HG03575 (cell line): ENCODE results near the gene EGLN2.
"Not testable (repeated sequence)": the region's sequence is repeated elsewhere in the genome, so short reads cannot be mapped to it uniquely, and the experiment has no call there.

Experiments
- ATAC-seq: cut with Tn5 transposase; IDR thresholded peaks from one replicate; pipeline ENCODE4 v1.9.1; 2021; ENCODE audit not compliant: unreplicated experiment, insufficient number of reproducible peaks, low FRiP score; ENCODE audit errors: extremely low read depth

Gene EGLN2

DNA sequence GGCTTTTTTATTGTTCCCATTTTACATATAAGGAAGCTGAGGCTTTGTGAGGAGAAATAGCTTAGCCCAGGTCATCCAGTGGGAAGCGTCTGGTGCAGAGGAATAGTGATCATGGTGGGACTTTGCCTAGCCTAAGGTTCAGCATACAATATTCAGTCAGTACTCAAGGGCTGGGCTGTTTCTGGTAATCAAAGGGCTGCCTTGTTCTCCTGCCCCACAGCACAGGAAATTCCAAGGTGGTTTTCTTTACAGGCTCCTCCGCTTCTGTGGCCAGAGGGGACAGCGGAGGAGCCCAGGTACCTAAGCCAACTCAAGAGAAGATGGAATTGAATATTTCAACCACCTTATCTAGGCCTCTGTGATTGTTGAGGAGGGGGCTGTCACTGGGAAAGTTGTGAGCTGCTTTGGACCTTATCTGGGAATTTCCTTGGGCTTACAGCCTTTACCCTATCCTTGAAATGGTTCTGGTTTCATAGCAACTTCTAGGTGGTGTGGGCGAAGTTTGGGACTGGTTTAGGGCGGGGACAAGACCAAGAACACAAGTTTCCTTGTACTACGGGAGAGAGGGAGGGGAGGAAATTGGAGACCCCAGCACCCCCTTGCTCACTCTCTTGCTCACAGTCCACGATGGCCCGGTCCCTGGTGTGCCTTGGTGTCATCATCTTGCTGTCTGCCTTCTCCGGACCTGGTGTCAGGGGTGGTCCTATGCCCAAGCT lies 23.9 kb upstream of the EGLN2 start, which contains the start of gene MIA:
Gene MIA (plus strand): TSS at position 606 of the 716 bp plus-strand sequence. CDS start 22 bp downstream, at position 628.
- ATAC-seq: no peak

DNA sequence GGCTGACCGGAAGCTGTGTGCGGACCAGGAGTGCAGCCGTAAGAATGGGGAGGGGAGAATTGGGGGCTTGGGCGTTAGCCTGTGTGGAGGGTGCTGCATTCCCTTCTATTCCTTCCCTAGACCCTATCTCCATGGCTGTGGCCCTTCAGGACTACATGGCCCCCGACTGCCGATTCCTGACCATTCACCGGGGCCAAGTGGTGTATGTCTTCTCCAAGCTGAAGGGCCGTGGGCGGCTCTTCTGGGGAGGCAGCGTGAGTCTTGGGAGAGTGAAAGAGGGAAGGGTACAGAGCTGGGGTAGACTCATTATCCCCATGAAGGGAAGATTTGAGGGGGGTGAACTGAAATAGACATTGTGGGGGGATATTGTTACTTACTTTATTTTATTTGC lies 23.4 kb upstream of the EGLN2 start:
- ATAC-seq: no peak

DNA sequence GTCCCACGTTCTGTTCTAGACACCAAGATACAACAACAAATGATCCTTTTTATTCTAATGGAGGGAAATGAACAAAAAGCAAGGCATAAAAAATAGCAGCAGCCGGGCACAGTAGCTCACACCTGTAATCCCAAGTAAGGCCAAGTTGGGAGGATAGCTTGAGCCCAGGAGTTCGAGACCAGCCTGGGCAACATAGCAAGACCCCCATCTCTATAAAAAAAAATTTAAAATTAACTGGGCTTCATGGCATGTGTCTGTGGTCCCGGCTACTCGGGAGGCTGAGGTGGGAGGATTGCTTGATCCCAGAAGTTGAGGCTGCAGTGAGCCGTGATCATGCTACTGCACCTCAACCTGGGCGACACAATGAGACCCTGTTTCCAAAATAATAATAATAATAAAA lies 22.6 kb upstream of the EGLN2 start:
- no peak for ATAC-seq

DNA sequence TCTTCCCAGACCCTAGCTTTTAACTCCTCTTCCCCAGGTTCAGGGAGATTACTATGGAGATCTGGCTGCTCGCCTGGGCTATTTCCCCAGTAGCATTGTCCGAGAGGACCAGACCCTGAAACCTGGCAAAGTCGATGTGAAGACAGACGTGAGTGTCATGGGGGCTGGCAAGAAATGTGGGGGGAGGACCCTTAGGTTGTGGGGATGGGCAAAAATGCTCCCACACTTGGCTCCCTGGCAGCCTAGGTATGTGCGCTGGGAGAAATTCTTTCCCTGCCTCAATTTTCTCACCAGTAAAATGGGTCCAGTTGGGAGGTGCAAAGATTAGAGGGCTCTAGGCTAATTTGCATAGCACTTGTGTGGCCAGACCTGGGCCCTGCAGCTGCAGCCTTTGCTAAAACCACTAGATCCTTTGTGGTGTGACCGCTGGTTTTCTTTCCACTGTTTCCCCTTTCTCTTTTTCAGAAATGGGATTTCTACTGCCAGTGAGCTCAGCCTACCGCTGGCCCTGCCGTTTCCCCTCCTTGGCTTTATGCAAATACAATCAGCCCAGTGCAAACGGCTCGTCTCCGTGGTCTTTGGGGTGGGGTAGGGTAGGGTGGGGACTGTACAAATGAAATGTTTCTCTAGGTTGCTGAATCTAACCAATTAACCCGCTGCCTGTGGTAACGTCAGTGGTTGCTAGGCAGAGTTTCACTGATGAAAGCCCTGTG lies 21.9 kb upstream of the EGLN2 start:
- ATAC-seq: peak; percentile 46

DNA sequence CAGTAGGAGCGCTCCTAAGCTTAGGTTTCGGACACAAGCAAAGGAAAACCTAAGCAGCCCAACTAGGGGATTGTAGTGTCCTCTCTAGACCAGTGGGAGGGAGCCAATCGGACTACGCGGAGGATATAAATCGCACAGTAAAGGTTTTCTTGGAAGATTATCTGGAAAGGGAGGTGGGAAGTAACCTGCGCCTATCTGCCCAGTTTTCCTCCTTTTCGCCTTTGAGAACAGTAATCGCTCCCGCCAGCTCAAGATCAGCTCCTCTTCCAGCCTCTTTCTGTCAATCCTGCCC lies 21.4 kb upstream of the EGLN2 start:
- no peak for ATAC-seq

DNA sequence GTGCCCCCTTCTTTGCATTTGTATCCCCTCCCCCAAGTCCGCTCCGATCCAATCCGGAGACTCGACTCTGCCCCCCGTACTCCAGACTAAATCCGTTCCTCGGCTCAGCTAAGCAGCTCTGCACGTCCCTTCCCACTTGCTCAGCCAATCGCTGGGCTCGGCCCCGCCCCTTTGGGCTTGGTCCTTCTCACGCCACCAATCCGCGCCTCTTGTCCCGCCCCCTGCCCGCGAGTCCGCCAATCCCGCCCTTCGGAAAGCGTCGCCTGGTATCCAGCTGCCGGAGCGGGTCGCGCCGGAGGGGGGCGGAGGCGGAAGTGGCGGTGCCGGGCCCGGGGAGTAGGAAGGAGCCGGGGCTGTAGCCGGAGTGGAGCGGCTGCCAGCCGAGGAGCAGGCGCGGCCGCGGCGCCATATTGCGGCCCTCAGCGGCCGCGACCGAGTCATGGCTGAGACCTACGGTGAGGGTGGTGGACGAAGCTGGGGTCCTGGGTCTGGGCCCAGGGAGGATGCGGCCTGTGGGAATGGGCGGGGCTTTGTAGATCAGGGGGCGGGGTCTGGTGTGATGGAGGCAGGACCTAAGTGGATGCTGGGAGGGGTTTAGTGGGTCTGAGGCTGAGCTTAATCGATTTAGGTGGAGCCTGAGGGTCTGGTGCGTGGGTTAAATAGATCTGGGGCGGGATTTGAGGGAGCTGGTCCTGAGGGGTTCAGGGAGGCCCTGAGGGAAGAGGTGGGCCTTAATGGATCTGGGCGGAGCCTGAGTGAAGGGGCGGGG lies 20.9 kb upstream of the EGLN2 start, which contains the start of gene RAB4B:
Gene RAB4B (plus strand): TSS at position 311 of the 769 bp plus-strand sequence. CDS start 129 bp downstream, at position 440.
- ATAC-seq: peak; percentile 33

DNA sequence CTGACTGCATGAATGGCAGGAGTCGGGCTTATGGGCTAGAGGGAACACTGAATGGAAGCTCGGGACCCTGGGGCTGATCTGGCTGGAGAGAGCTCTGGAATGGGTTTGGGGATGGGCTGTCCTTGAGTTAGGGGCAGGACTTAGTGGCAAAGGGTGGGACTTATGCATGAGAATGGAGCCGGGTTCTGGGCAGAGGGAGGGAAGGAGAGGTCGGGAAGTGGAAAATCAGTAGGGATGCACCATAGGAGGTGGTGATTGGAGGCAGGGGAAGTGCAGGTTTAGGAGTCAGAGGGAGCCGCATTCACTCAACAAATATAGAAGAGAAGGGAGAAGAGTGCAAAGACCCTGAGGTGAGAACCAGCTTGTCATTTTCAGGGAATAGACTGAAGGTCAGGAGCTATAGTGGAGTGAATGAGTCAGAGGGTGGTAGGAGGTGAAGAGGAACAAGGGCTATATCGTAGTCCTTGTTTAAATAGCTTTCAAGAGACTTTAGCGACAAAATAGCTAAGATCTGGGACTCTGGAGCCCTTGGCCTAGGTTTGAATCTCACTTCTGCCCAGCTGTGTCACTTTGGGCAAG lies 20.2 kb upstream of the EGLN2 start:
- ATAC-seq: no peak

DNA sequence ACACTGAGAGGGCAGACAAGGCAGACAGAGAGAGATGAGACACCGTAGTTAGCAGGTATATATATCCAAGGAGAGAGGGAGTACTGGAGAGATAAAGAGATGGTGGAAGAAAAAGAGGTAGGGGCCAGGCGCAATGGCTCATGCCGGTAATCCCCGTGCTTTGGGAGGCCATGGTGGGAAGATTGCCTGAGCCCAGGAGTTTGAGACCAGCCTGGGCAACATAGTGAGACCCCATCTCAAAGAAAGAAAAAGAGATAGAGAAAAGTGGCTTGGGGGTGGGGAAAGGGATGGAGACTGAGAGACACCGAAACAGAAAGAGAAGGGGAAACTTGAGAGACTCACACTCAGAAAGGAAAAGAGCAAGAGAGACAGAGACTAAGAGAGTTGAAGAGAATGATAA lies 18.4 kb upstream of the EGLN2 start:
- ATAC-seq: no peak

DNA sequence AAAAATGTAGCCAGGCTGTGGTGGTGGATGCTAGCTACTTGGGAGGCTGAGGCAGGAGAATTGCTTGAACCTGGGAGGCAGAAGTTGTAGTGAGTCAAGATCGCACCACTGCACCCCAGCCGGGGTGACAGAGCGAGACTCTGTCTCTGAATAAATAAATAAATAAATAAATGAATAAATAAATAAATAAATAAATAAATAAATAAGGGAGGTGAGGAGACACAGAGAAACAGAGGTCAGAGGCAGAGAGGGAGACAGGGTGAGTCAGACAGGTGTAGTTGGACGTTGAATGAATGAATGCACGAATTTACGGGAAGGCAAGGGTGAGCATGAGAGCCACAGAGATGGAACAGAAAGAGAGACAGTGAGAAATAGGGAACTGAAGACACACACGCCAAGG lies 17.9 kb upstream of the EGLN2 start:
- no peak for ATAC-seq

DNA sequence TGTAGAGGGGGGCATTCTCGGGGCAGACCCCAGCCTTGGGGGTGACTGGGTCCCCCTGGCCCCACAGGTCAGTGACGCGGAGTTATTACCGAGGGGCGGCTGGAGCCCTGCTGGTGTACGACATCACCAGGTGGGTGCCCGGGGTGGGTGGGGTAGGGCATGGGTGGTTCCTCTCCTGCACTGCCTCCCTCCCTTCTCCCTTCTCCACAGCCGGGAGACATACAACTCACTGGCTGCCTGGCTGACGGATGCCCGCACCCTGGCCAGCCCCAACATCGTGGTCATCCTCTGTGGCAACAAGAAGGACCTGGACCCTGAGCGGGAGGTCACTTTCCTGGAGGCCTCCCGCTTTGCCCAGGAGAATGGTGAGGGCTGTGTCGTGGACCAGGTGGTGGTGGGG lies 15.3 kb upstream of the EGLN2 start:
- no peak for ATAC-seq

DNA sequence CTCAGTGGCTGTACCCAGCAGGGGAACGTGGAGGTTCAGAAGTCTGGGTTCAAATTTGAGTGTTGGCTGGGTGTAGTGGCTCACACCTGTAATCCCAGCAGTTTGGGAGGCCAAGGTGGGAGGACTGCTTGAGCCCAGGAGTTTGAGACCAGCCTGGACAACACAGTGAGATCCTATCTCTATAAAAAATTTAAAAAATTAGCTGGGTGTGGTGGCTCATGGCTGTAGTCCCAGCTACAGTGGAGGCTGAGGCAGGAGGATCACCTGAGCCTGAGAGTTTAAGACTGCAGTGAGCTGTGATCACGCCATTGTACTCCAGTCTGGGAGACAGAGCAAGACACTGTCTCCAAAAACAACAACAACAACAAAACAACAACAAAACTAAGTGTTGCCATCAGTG lies 14.8 kb upstream of the EGLN2 start:
- not testable (repeated sequence) for ATAC-seq

DNA sequence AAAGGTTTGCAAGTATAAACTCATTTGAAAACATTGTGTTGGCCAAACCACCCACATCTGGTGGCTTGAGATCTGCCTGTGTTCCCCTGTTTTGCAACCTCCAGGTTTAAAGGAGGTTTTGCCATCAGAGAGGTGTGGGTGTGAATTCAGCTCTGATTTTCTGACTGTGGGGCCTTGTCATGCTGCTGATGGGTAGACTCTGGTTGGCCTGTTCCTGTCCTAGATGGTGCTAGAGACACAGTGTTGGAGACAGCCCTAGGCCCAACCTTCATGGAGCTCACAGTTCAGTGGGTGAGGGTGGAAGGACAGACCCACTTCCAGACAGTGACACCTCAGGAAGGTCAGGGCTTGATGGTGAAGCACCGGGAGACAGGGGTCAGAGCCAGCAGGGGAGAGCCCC lies 13.5 kb upstream of the EGLN2 start:
- no peak for ATAC-seq

DNA sequence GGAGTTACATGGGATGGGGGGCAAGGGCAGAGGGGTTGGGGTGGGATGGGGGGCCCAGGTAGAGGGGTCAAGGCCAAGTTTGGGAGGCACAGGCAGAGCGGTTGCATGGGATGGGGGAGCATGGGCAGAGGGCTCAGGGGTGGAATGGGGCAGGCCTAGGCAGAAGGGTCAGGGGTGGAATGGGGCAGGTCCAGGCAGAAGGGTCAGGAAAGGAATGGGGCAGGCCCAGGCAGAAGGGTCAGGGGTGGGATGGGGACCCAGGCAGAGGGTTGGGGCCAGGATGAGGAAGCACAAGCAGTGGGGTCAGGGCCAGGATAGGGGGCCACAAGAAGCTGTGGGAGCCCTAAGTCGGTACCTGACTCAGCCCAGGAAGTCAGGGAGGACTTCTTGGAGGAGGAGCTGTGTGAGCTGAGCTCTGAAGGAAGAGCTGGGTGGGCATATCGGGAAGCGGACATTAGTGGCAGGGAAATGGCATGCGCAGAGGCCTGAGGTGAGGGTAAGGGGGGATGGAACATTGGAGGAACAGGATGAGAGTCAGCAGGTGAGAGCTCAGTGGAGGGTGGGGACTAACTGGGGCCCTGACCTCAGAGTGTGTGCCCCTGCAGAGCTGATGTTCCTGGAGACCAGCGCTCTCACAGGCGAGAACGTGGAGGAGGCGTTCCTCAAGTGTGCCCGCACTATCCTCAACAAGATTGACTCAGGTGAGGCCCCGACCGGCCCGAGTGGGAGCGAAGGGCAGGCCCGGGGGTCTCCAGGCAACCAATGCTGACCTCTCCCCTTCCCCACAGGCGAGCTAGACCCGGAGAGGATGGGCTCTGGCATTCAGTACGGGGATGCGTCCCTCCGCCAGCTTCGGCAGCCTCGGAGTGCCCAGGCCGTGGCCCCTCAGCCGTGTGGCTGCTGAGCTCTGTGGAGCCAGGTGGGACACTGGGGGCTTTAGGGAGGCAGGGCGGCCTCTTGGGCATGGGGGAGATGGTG lies 12.6 kb upstream of the EGLN2 start:
- ATAC-seq: no peak

DNA sequence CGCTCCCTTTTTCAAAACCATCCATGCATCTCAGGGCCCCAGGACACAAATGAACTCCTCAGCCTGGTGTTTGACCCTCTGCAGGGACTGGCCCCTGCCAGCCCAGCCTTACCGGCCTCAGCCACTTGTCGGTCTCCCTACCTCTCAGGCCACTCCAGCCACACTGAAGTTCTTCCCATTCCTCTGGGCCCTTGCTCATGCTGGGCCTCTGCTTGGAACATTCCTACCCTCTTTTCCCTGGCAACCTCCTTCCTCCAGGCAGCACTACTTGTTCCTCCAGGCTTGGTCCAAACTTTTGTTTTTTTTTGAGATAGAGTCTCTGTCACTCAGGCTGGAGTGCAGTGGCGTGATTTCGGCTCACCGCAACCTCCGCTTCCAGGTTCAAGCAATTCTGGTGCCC lies 7.6 kb upstream of the EGLN2 start:
- ATAC-seq: no peak

DNA sequence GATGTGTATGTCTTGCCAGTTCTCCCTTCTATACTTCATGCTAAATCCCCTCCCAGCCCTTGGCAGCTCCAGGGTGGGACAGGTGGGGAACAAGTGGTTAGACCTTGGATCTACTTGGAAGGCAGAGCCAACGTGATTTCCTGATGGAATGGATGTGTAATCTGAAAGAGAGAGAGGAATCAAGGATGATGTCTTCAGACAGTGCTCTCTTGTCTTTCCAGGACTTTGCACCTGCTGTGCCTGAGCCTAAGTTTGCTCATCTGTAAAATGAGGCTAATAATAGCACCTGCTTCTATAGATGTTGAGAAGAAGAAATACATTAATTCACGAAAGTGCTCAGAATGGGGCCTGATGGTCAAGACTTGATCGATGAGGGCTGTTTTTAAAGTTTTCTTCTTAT lies 7.0 kb upstream of the EGLN2 start:
- ATAC-seq: no peak

DNA sequence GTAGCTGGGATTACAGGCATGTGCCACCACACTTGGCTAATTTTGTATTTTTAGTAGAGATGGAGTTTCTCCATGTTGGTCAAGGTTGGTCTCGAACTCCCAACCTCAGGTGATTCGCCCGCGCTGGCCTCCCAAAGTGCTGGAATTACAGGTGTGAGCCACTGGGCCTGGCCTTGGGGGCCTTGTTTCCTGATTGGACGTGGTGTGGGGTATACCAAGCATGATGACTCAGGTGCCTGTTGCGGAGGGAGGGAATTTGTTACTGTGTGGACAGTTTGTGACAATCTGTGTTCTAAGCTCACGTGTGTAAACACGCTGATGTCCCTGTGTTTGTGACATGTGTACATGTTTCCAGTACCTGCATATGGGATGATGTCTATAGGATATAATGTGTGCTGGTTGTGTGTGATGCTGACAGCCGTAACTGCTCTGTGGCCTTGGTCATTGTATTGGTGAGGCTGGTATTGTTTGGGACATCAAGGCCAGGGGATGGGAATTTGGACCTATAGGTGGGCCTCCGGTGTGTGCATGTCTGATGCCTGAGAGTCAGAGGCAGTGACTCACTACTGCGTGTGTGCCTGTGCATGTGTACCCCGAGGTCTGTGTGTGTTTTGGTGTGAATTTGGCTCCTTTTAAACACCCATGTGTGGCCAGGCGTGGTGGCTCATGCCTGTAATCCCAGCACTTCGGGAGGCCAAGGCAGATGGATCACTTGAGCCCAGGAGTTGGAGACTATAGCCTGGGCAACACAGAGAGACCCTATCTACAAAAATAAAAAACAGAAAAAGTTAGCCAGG lies 1.6 kb upstream of the EGLN2 start:
- no peak for ATAC-seq

DNA sequence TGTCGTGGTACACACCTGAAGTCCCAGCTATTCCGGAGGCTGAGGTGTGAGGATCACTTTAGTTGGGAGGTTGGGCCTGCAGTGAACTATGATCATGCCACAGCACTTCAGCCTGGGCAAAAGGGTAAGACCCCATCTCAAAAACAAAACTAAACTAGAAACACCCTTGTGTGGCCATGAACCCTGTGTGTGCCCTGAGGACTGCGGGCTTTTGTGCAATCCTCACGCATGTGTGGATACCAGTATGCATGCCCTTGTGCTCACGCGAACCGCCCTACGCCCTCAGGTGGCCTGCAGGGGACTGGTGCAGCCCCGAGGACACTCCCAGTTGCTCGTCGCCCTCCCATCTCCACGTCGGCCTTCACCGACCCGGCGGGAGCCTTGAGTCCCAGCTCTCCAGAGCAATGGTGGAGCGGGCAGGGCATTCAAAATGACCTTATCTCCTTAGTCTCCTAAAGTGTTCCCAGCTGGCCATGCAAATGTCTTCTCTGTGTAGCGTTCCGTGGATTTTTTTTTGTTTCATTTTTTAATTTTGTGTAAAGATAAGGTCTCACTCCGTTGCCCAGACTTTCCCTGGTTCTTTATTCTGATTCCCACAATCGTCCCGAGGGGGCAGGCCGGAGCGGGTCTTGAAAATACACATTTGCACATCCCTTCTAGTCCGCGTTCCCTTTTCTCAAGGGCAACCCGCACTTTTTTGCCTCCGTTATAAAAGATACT lies 868 bp upstream of the EGLN2 start:
- no peak for ATAC-seq
